GM18517 (cell line): Measurements from ENCODE around the gene DNAJC12.
"Not testable (repeated sequence)": the region's sequence is repeated elsewhere in the genome, so short reads cannot be mapped to it uniquely, and the experiment has no call there.

Source experiments
- ATAC-seq: cut with Tn5 transposase; IDR thresholded peaks from one replicate; pipeline ENCODE4 v1.9.1; 2021; ENCODE audit warnings: mild to moderate bottlenecking, moderate library complexity; ENCODE audit not compliant: unreplicated experiment

Gene DNAJC12

GRCh38 chr10:67841737-67842136 is 3.7 kb upstream of the DNAJC12 start:
- no peak for ATAC-seq

GRCh38 chr10:67839951-67840350 is 2.0 kb upstream of the DNAJC12 start:
- ATAC-seq, result no peak

GRCh38 chr10:67839511-67839910 is 1.5 kb upstream of the DNAJC12 start:
- not testable (repeated sequence) for ATAC-seq

GRCh38 chr10:67836972-67837371 is 1.0 kb downstream of the DNAJC12 start:
- no peak for ATAC-seq

- ATAC-seq, result no peak
Observed at GRCh38 chr10:67836488-67836887, 1.5 kb downstream of the DNAJC12 start.

GRCh38 chr10:67835541-67836394 is 2.2 kb downstream of the DNAJC12 start:
- not testable (repeated sequence) for ATAC-seq

GRCh38 chr10:67834375-67834774 is 3.6 kb downstream of the DNAJC12 start:
- no peak for ATAC-seq

GRCh38 chr10:67827811-67828210 is 10.2 kb downstream of the DNAJC12 start:
- ATAC-seq, result no peak

- ATAC-seq, result no peak
Observed at GRCh38 chr10:67819768-67820204, 18.2 kb downstream of the DNAJC12 start.

GRCh38 chr10:67818323-67818722 is 19.7 kb downstream of the DNAJC12 start:
- no peak for ATAC-seq

GRCh38 chr10:67816719-67817118 is 21.3 kb downstream of the DNAJC12 start:
- ATAC-seq, result no peak

GRCh38 chr10:67815571-67816059 is 22.4 kb downstream of the DNAJC12 start:
- no peak for ATAC-seq

- ATAC-seq, result no peak
Observed at GRCh38 chr10:67812007-67812406, 26.0 kb downstream of the DNAJC12 start.

- no peak for ATAC-seq
Observed at GRCh38 chr10:67809107-67809506, 28.9 kb downstream of the DNAJC12 start.

GRCh38 chr10:67808704-67809103 is 29.3 kb downstream of the DNAJC12 start:
- no peak for ATAC-seq

- no peak for ATAC-seq
Observed at GRCh38 chr10:67807855-67808456, 30.0 kb downstream of the DNAJC12 start.

GRCh38 chr10:67804395-67804678 is 33.7 kb downstream of the DNAJC12 start:
- no peak for ATAC-seq

- ATAC-seq, result peak; percentile 82
Observed at GRCh38 chr10:67803588-67804394, 34.2 kb downstream of the DNAJC12 start.

- ATAC-seq, result peak; percentile 29
Observed at GRCh38 chr10:67802767-67803538, 35.0 kb downstream of the DNAJC12 start.

- no peak for ATAC-seq
Observed at GRCh38 chr10:67801118-67801517, 36.9 kb downstream of the DNAJC12 start.
